Neuronal stem cell (in vitro differentiated cells): ENCODE measurements around the gene SET.

Experiments
- DNase-seq: peaks from one replicate; pipeline ENCODE4 v3.0.0-alpha.2; 2013; ENCODE audit warnings: low spot score
- H2AFZ ChIP-seq: one replicate; pipeline ENCODE4 v1.6.1; 2013; ENCODE audit warnings: mild to moderate bottlenecking, low read length, inconsistent platforms
- H2AK5ac ChIP-seq: 2 replicates; pipeline ENCODE4 v1.6.1; 2013; ENCODE audit warnings: low read depth, mild to moderate bottlenecking, inconsistent platforms, low read length, moderate library complexity, mixed read lengths
- H2BK120ac ChIP-seq: 2 replicates; pipeline ENCODE4 v1.6.1; 2013; ENCODE audit warnings: low read depth, mild to moderate bottlenecking, inconsistent platforms, low read length, moderate library complexity, mixed read lengths
- H2BK12ac ChIP-seq: one replicate; pipeline ENCODE4 v1.6.1; 2013; ENCODE audit warnings: low read length, inconsistent platforms
- H2BK15ac ChIP-seq: 2 replicates; pipeline ENCODE4 v1.6.1; 2013; ENCODE audit warnings: mild to moderate bottlenecking, low read length, inconsistent platforms, mixed read lengths
- H2BK5ac ChIP-seq: one replicate; pipeline ENCODE4 v1.6.1; 2013; ENCODE audit warnings: inconsistent platforms, mild to moderate bottlenecking, low read length, moderate library complexity
- H3K14ac ChIP-seq: one replicate; pipeline ENCODE4 v1.6.1; 2013; ENCODE audit warnings: low read length, inconsistent platforms
- H3K18ac ChIP-seq: 2 replicates; pipeline ENCODE4 v1.6.1; 2013; ENCODE audit warnings: low read length, inconsistent platforms
- H3K23ac ChIP-seq: 2 replicates; pipeline ENCODE4 v1.6.1; 2013; ENCODE audit warnings: low read depth, mild to moderate bottlenecking, mixed read lengths, low read length, inconsistent platforms; ENCODE audit not compliant: poor library complexity
- H3K27ac ChIP-seq: replicated peaks from 3 replicates; pipeline ENCODE4 v1.5.1; 2013; ENCODE audit warnings: low read length, inconsistent platforms
- H3K27me3 ChIP-seq, 3 experiments: 2 replicates each; pipeline ENCODE4 v1.6.1; 2013; ENCODE audit warnings: low read length in 3 of 3, mild to moderate bottlenecking in 2 of 3, inconsistent platforms in 1 of 3, low read depth in 1 of 3, mixed read lengths in 1 of 3, moderate library complexity in 1 of 3; ENCODE audit not compliant: control insufficient read depth in 3 of 3, insufficient read depth in 3 of 3
- H3K36me3 ChIP-seq, 2 donors: replicated peaks in 1 of 2; 2 replicates each; pipeline ENCODE4 v1.6.1; 2013; ENCODE audit warnings: low read length in 2 of 2; ENCODE audit not compliant: control insufficient read depth in 2 of 2, insufficient read depth in 2 of 2
- H3K4ac ChIP-seq: 2 replicates; pipeline ENCODE4 v1.6.1; 2013; ENCODE audit warnings: inconsistent platforms, mild to moderate bottlenecking, low read length, moderate library complexity
- H3K4me1 ChIP-seq, 2 donors: 1 replicate in 1 of 2; 2 replicates in 1 of 2; pipeline ENCODE4 v1.6.1; 2013; ENCODE audit warnings: low read length in 2 of 2, low read depth in 1 of 2; ENCODE audit not compliant: control insufficient read depth in 2 of 2, insufficient read depth in 1 of 2
- H3K4me2 ChIP-seq: one replicate; pipeline ENCODE4 v1.6.1; 2013; ENCODE audit warnings: mild to moderate bottlenecking, low read length, inconsistent platforms; ENCODE audit not compliant: insufficient read depth, poor library complexity, severe bottlenecking
- H3K4me3 ChIP-seq, 2 donors: 2 replicates each; pipeline ENCODE4 v1.5.1; 2013; ENCODE audit warnings: low read length in 2 of 2, mild to moderate bottlenecking in 2 of 2, inconsistent platforms in 1 of 2, moderate library complexity in 1 of 2
- H3K79me1 ChIP-seq: one replicate; pipeline ENCODE4 v1.6.1; 2013; ENCODE audit warnings: low read depth, mild to moderate bottlenecking, inconsistent platforms, low read length, moderate library complexity
- H3K9ac ChIP-seq: one replicate; pipeline ENCODE4 v1.6.1; 2013; ENCODE audit warnings: mild to moderate bottlenecking, low read depth, low read length, inconsistent platforms; ENCODE audit not compliant: poor library complexity
- H3K9me3 ChIP-seq, 2 donors: replicated peaks in 1 of 2; 2 replicates each; pipeline versions ENCODE3 to v1.6.1; 2013; ENCODE audit warnings: low read length in 2 of 2, mild to moderate bottlenecking in 2 of 2, inconsistent platforms in 1 of 2, low read depth in 1 of 2, mixed read lengths in 1 of 2, moderate library complexity in 1 of 2; ENCODE audit not compliant: control insufficient read depth in 2 of 2, insufficient read depth in 1 of 2
- H4K8ac ChIP-seq: one replicate; pipeline ENCODE4 v1.6.1; 2013; ENCODE audit warnings: low read depth, mild to moderate bottlenecking, inconsistent platforms, low read length, moderate library complexity
- H4K91ac ChIP-seq: one replicate; pipeline ENCODE4 v1.6.1; 2013; ENCODE audit warnings: low read length, low read depth, mild to moderate bottlenecking, inconsistent platforms; ENCODE audit not compliant: poor library complexity
- WGBS, 2 donors: extraction: QIAGEN DNeasy Blood & Tissue Kit; methylation state at CpG; one replicate each; pipeline ENCODE4 v1.1.7; 2013; ENCODE audit warnings: missing lambda C conversion rate in 2 of 2, mixed read lengths in 1 of 2; ENCODE audit not compliant: insufficient read length in 2 of 2, insufficient replicate concordance in 1 of 2; ENCODE audit errors: extremely low coverage in 2 of 2; 5-methylcytosine and 5-hydroxymethylcytosine counted together

Gene SET

GRCh38 chr9:128702445-128702948 lies 13.5 kb downstream of the SET start, which contains the start of gene PKN3:
TSS of gene PKN3 (plus strand) at chr9:128702503. CDS start at chr9:128702916, 413 bp downstream.
- H3K36me3 ChIP-seq = peaks cover under 1 to 24% of the 10 kb centered on the region in 2 donors
- H3K18ac ChIP-seq = peak within 1 kb of the TSS; percentile 96
- WGBS, 2 donors = no CpG with 5 or more reads among the region's 65 CpGs
- peak within 1 kb of the TSS; percentile 98 for H2AFZ ChIP-seq
- peaks cover 5 to 6% of the 10 kb centered on the region in 2 donors for H3K4me1 ChIP-seq
- H2AK5ac ChIP-seq = peak within 1 kb of the TSS; percentile 85
- H3K27ac ChIP-seq = peak within 1 kb of the TSS; percentile 75
- H3K9ac ChIP-seq = peak within 1 kb of the TSS; percentile 94
- H2BK120ac ChIP-seq = no peak within 1 kb of the TSS
- H2BK15ac ChIP-seq = peak within 1 kb of the TSS; percentile 33
- peak within 1 kb of the TSS; percentile 82 for H4K8ac ChIP-seq
- H4K91ac ChIP-seq = no peak within 1 kb of the TSS
- peak within 1 kb of the TSS; percentile 92 to 99 for H3K4me3 ChIP-seq
- H3K9me3 ChIP-seq = no peaks in the 10 kb centered on the region
- DNase-seq = peak; percentile 91
- H3K14ac ChIP-seq = no peak within 1 kb of the TSS
- H3K79me1 ChIP-seq = peaks cover 2% of the 10 kb centered on the region
- H2BK5ac ChIP-seq = peak within 1 kb of the TSS; percentile 66
- H3K27me3 ChIP-seq = peaks cover 0 to 2% (median 0%) of the 10 kb centered on the region in 3 experiments
- peak within 1 kb of the TSS; percentile 83 for H3K4me2 ChIP-seq
- peak within 1 kb of the TSS; percentile 58 for H2BK12ac ChIP-seq
- peak within 1 kb of the TSS; percentile 52 for H3K23ac ChIP-seq
- no peak within 1 kb of the TSS for H3K4ac ChIP-seq

GRCh38 chr9:128702949-128703615 lies 14.1 kb downstream of the SET start:
- Histone ChIP-seq H3K4me1 (peaks cover 5 to 6% of the 10 kb centered on the region in 2 donors), H3K4me2 (peak overlapping the region; percentile 83), H3K27ac (peak overlapping the region; percentile 75)

GRCh38 chr9:128703616-128704355 lies 14.8 kb downstream of the SET start:
- no peak overlapping the region for H2BK12ac ChIP-seq
- no peak overlapping the region for H3K4ac ChIP-seq
- H4K91ac ChIP-seq = no peak overlapping the region
- no peak overlapping the region for H2BK120ac ChIP-seq
- peak overlapping the region; percentile 94 for H3K9ac ChIP-seq
- peak overlapping the region; percentile 78 for H3K14ac ChIP-seq
- H3K9me3 ChIP-seq = no peaks in the 10 kb centered on the region
- no peak overlapping the region for H2BK15ac ChIP-seq
- peak overlapping the region; percentile 83 for H3K4me2 ChIP-seq
- no peak overlapping the region for H4K8ac ChIP-seq
- H3K4me3 ChIP-seq = peak overlapping the region; percentile 92 to 99
- H3K4me1 ChIP-seq = peaks cover 5 to 6% of the 10 kb centered on the region in 2 donors
- peak overlapping the region; percentile 85 for H2AK5ac ChIP-seq
- no CpG with 5 or more reads among the region's 31 CpGs for WGBS, 2 donors
- peak overlapping the region; percentile 98 for H2AFZ ChIP-seq
- peaks cover 0 to 2% (median 0%) of the 10 kb centered on the region in 3 experiments for H3K27me3 ChIP-seq
- H3K23ac ChIP-seq = peak overlapping the region; percentile 52
- peak overlapping the region; percentile 66 for H2BK5ac ChIP-seq
- peaks cover 0 to 27% of the 10 kb centered on the region in 2 donors for H3K36me3 ChIP-seq
- peaks cover 2% of the 10 kb centered on the region for H3K79me1 ChIP-seq
- DNase-seq = no peak
- peak overlapping the region; percentile 96 for H3K18ac ChIP-seq
- H3K27ac ChIP-seq = no peak overlapping the region

More at GRCh38 chr9:128702949-128703615, 14.1 kb downstream of the SET start:
- DNase-seq = peak; percentile 50
- H3K79me1 ChIP-seq = peaks cover 2% of the 10 kb centered on the region
- no CpG with 5 or more reads among the region's 55 CpGs for whole genome bisulfite sequencing, 2 donors
- H3K9me3 ChIP-seq = no peaks in the 10 kb centered on the region
- peaks cover 0 to 2% (median 0%) of the 10 kb centered on the region in 3 experiments for H3K27me3 ChIP-seq
- H3K4me3 ChIP-seq = peak overlapping the region; percentile 92 to 99
- peak overlapping the region; percentile 66 for H2BK5ac ChIP-seq
- H4K8ac ChIP-seq = peak overlapping the region; percentile 82
- no peak overlapping the region for H3K4ac ChIP-seq
- peak overlapping the region; percentile 78 for H3K14ac ChIP-seq
- H2AK5ac ChIP-seq = peak overlapping the region; percentile 85
- peak overlapping the region; percentile 33 for H2BK15ac ChIP-seq
- H2BK12ac ChIP-seq = no peak overlapping the region
- peak overlapping the region; percentile 98 for H2AFZ ChIP-seq
- H3K36me3 ChIP-seq = peaks cover 0 to 25% of the 10 kb centered on the region in 2 donors
- peak overlapping the region; percentile 94 for H3K9ac ChIP-seq
- peak overlapping the region; percentile 96 for H3K18ac ChIP-seq
- no peak overlapping the region for H2BK120ac ChIP-seq
- H3K23ac ChIP-seq = peak overlapping the region; percentile 52
- no peak overlapping the region for H4K91ac ChIP-seq

GRCh38 chr9:128704356-128704670 lies 15.3 kb downstream of the SET start:
- H3K4ac ChIP-seq = no peak overlapping the region
- DNase-seq = no peak
- peaks cover 5 to 6% of the 10 kb centered on the region in 2 donors for H3K4me1 ChIP-seq
- WGBS, 2 donors = no CpG with 5 or more reads among the region's 5 CpGs
- peak overlapping the region; percentile 85 for H2AK5ac ChIP-seq
- H3K4me3 ChIP-seq = peak overlapping the region in 1 of 2 donors; percentile 99
- H3K23ac ChIP-seq = no peak overlapping the region
- H4K91ac ChIP-seq = no peak overlapping the region
- no peak overlapping the region for H3K18ac ChIP-seq
- peaks cover 2% of the 10 kb centered on the region for H3K79me1 ChIP-seq
- H2AFZ ChIP-seq = no peak overlapping the region
- no peak overlapping the region for H2BK12ac ChIP-seq
- H3K27ac ChIP-seq = no peak overlapping the region
- H2BK5ac ChIP-seq = no peak overlapping the region
- peaks cover 0 to 27% of the 10 kb centered on the region in 2 donors for H3K36me3 ChIP-seq
- no peaks in the 10 kb centered on the region for H3K9me3 ChIP-seq
- H2BK120ac ChIP-seq = no peak overlapping the region
- peaks cover 0 to 2% (median 0%) of the 10 kb centered on the region in 3 experiments for H3K27me3 ChIP-seq
- no peak overlapping the region for H4K8ac ChIP-seq
- no peak overlapping the region for H2BK15ac ChIP-seq
- H3K9ac ChIP-seq = no peak overlapping the region
- H3K14ac ChIP-seq = no peak overlapping the region
- peak overlapping the region; percentile 23 for H3K4me2 ChIP-seq
